ENCODE results near the gene TMEM106A. TPM values are rescaled to one million over a fixed set of nuclear protein-coding genes. Genes with fewer than 3 reads are reported as not detected.
A peak's percentile ranks its signal among the peaks of the same experiment; 100 is the strongest.

TMEM106A gene
- total and polyA plus RNA-seq, 9 of the 15 experiments (the other 6 are each of a cell fraction or from before 2014, with no cell fraction given) = 0.03 to 0.29 (median 0.15) TPM

- TF ChIP-seq BRF2 (IDR thresholded peaks at IDR 0.05; ENCODE audit: borderline replicate concordance, insufficient read depth, insufficient read length) (no peak), SRSF1 (IDR thresholded peaks at IDR 0.05; ENCODE audit: low read depth, low read length) (no peak), ELK1 (CRISPR knock-in tag; IDR thresholded peaks at IDR 0.05) (no peak), NCOA2 (IDR thresholded peaks at IDR 0.05; ENCODE audit: partially characterized antibody in 2 of 2) (no peak), COPS2 (conservative IDR thresholded peaks at IDR 0.05) (no peak), BCL6 (CRISPR knock-in tag; IDR thresholded peaks at IDR 0.05) (no peak), BRCA1 (IDR thresholded peaks at IDR 0.05) (no peak), BRCA1 (CRISPR knock-in tag; IDR thresholded peaks at IDR 0.05) (no peak), ZNF224 (CRISPR knock-in tag; IDR thresholded peaks at IDR 0.05) (no peak), SRSF3 (IDR thresholded peaks at IDR 0.05; ENCODE audit: insufficient read depth, low read length) (no peak), ZC3H4 (CRISPR knock-in tag; IDR thresholded peaks at IDR 0.05; ENCODE audit: borderline replicate concordance) (no peak), SAFB2 (IDR thresholded peaks at IDR 0.05; ENCODE audit: borderline replicate concordance, low read depth, low read length, severe bottlenecking) (no peak), KAT8 (IDR thresholded peaks at IDR 0.05; ENCODE audit: low read depth) (no peak), CCAR2 (IDR thresholded peaks at IDR 0.05; ENCODE audit: low read depth, low read length) (no peak), SIN3A (IDR thresholded peaks at IDR 0.05; ENCODE audit: borderline replicate concordance in 2 of 2, control insufficient read depth in 1 of 2, low read depth in 2 of 2, low read length in 2 of 2) (peak; percentile 0 to 97; a peak in 1 of 4 replicates), PRDM10 (IDR thresholded peaks at IDR 0.05; ENCODE audit: partially characterized antibody) (peak; percentile 63), ETS1 (conservative IDR thresholded peaks at IDR 0.05; ENCODE audit: control insufficient read depth, low read depth, low read length) (no peak), SIRT6 (IDR thresholded peaks at IDR 0.05; ENCODE audit: low read depth, low read length) (no peak), GABPB1 (CRISPR knock-in tag; IDR thresholded peaks at IDR 0.05) (no peak; the same call in none of the 2 replicates), C11orf30 (IDR thresholded peaks at IDR 0.05; ENCODE audit: low read depth) (peak; percentile 84), TCF7 (IDR thresholded peaks at IDR 0.05; ENCODE audit: borderline replicate concordance) (0 out of 2 replicates have a peak, but pooled peaks have one; percentile 18), TBP (optimal IDR thresholded peaks at IDR 0.05; ENCODE audit: low read depth, low read length) (peak; percentile 55)
Observed at GRCh38 chr17:43170140-43170765, 41.4 kb upstream of the TMEM106A start (continued).

All from K562 (cell line).